Measurements from ENCODE around the gene NDUFA8.
A peak's percentile ranks its signal among the peaks of the same experiment; 100 is the strongest.

Gene NDUFA8

GRCh38 chr9:122186777-122187470 is 27.3 kb upstream of the NDUFA8 start:
- no peak overlapping the region for H3K27ac ChIP-seq
- no peak for DNase-seq (ENCODE audit: low read depth, low spot score)

GRCh38 chr9:122186301-122186700 is 26.7 kb upstream of the NDUFA8 start:
- no peak for DNase-seq (ENCODE audit: low read depth, low spot score)
- H3K27ac ChIP-seq: no peak overlapping the region

- no peak for DNase-seq (ENCODE audit: low read depth, low spot score)
- H3K27ac ChIP-seq: no peak overlapping the region
These were observed 25.0 kb upstream of the NDUFA8 start for GRCh38 chr9:122184551-122184950.

- no peak overlapping the region for H3K27ac ChIP-seq
These were observed 23.9 kb upstream of the NDUFA8 start for GRCh38 chr9:122183501-122183900.

GRCh38 chr9:122180633-122181032 is 21.1 kb upstream of the NDUFA8 start:
- no peak overlapping the region for H3K27ac ChIP-seq
- DNase-seq (ENCODE audit: low read depth, low spot score): peak; percentile 29

More at GRCh38 chr9:122183501-122183900, 23.9 kb upstream of the NDUFA8 start:
- no peak for DNase-seq (ENCODE audit: low read depth, low spot score)

GRCh38 chr9:122179690-122180074 is 20.1 kb upstream of the NDUFA8 start:
- H3K27ac ChIP-seq: no peak overlapping the region
- DNase-seq (ENCODE audit: low read depth, low spot score): no peak

GRCh38 chr9:122179054-122179689 is 19.6 kb upstream of the NDUFA8 start:
- no peak overlapping the region for H3K27ac ChIP-seq
- DNase-seq (ENCODE audit: low read depth, low spot score): no peak

GRCh38 chr9:122176916-122177315 is 17.3 kb upstream of the NDUFA8 start:
- DNase-seq (ENCODE audit: low read depth, low spot score): no peak
- no peak overlapping the region for H3K27ac ChIP-seq

- no peak for DNase-seq (ENCODE audit: low read depth, low spot score)
- H3K27ac ChIP-seq: no peak overlapping the region
These were observed 14.1 kb upstream of the NDUFA8 start for GRCh38 chr9:122173670-122174069.

GRCh38 chr9:122172131-122172530 is 12.6 kb upstream of the NDUFA8 start:
- H3K27ac ChIP-seq: no peak overlapping the region
- no peak for DNase-seq (ENCODE audit: low read depth, low spot score)

- no peak overlapping the region for H3K27ac ChIP-seq
- DNase-seq (ENCODE audit: low read depth, low spot score): no peak
These were observed 8.8 kb upstream of the NDUFA8 start for GRCh38 chr9:122168356-122168755.

GRCh38 chr9:122164286-122164685 is 4.7 kb upstream of the NDUFA8 start:
- no peak for DNase-seq (ENCODE audit: low read depth, low spot score)
- no peak overlapping the region for H3K27ac ChIP-seq

GRCh38 chr9:122162415-122162814 is 2.8 kb upstream of the NDUFA8 start:
- DNase-seq (ENCODE audit: low read depth, low spot score): no peak
- no peak overlapping the region for H3K27ac ChIP-seq

GRCh38 chr9:122159925-122160246 is 307 bp upstream of the NDUFA8 start:
- no peak for DNase-seq (ENCODE audit: low read depth, low spot score)
- no peak overlapping the region for H3K27ac ChIP-seq

GRCh38 chr9:122158202-122158601 is 1.4 kb downstream of the NDUFA8 start:
- peak; percentile 14 for DNase-seq (ENCODE audit: low read depth, low spot score)

GRCh38 chr9:122155796-122156195 is 3.8 kb downstream of the NDUFA8 start:
- no peak for DNase-seq (ENCODE audit: low read depth, low spot score)

More at GRCh38 chr9:122158202-122158601, 1.4 kb downstream of the NDUFA8 start:
- no peak overlapping the region for H3K27ac ChIP-seq

GRCh38 chr9:122151267-122151828 is 8.2 kb downstream of the NDUFA8 start:
- no peak for DNase-seq (ENCODE audit: low read depth, low spot score)
- H3K27ac ChIP-seq: no peak overlapping the region

More at GRCh38 chr9:122155796-122156195, 3.8 kb downstream of the NDUFA8 start:
- H3K27ac ChIP-seq: no peak overlapping the region

- no peak for DNase-seq (ENCODE audit: low read depth, low spot score)
- H3K27ac ChIP-seq: no peak overlapping the region
These were observed 14.1 kb downstream of the NDUFA8 start for GRCh38 chr9:122145592-122145863.

GRCh38 chr9:122144836-122145591 is 14.6 kb downstream of the NDUFA8 start:
- DNase-seq (ENCODE audit: low read depth, low spot score): no peak
- H3K27ac ChIP-seq: no peak overlapping the region

- no peak overlapping the region for H3K27ac ChIP-seq
- DNase-seq (ENCODE audit: low read depth, low spot score): no peak
These were observed 15.6 kb downstream of the NDUFA8 start for GRCh38 chr9:122143876-122144405.

GRCh38 chr9:122143296-122143695 is 16.3 kb downstream of the NDUFA8 start:
- H3K27ac ChIP-seq: no peak overlapping the region
- no peak for DNase-seq (ENCODE audit: low read depth, low spot score)
